HepG2 (cell line): ENCODE data around the gene LITAF. TPM values are rescaled to one million over a fixed set of nuclear protein-coding genes. Genes with fewer than 3 reads are reported as not detected.

Source experiments
- AGO1 ChIP-seq: fragments of 200-400 bp; formaldehyde crosslinking; IDR thresholded peaks from 2 replicates; pipeline ENCODE4 v1.6.1; 2017; ENCODE audit warnings: mild to moderate bottlenecking, low read depth, low read length, moderate library complexity; ENCODE audit not compliant: poor library complexity, severe bottlenecking
- EED ChIP-seq: sonication (generic); formaldehyde crosslinking; IDR thresholded peaks from 2 replicates; pipeline ENCODE4 v1.5.0; 2020; ENCODE audit warnings: mild to moderate bottlenecking, missing genetic modification reagents
- FOSL2 ChIP-seq: sonication (generic); formaldehyde crosslinking; IDR thresholded peaks from 2 replicates; pipeline ENCODE4 v1.4.0; 2020; ENCODE audit warnings: missing genetic modification reagents
- FOXP1 ChIP-seq, 2 experiments: fragments of 450-650 bp in 1 of 2; IDR thresholded peaks; 2 replicates each; pipeline ENCODE4 v1.6.1; 2017 to 2018; ENCODE audit warnings: antibody characterized with exemption in 1 of 2
- MEIS1 ChIP-seq: sonication (generic); formaldehyde crosslinking; IDR thresholded peaks from 2 replicates; pipeline ENCODE4 v1.9.0; 2021; ENCODE audit warnings: mild to moderate bottlenecking, missing genetic modification reagents, moderate library complexity, borderline replicate concordance
- NFKBIZ ChIP-seq: IDR thresholded peaks from 2 replicates; pipeline ENCODE4 v1.6.1; 2018; ENCODE audit warnings: missing genetic modification reagents, missing compliant biosample characterization
- NRL ChIP-seq: sonication (generic); formaldehyde crosslinking; IDR thresholded peaks from 2 replicates; pipeline ENCODE4 v1.5.0; 2020; ENCODE audit warnings: missing genetic modification reagents, mild to moderate bottlenecking, moderate library complexity, borderline replicate concordance
- PHF8 ChIP-seq: sonication (generic); formaldehyde crosslinking; IDR thresholded peaks from 2 replicates; pipeline ENCODE4 v1.5.0; 2020; ENCODE audit warnings: missing genetic modification reagents
- RNF2 ChIP-seq: fragments of 450-650 bp; conservative IDR thresholded peaks from 2 replicates; pipeline ENCODE4 v1.6.1; 2016; ENCODE audit warnings: low read depth
- SOX6 ChIP-seq, 2 experiments: fragments of 450-650 bp in 1 of 2; sonication (generic) in 1 of 2; formaldehyde crosslinking in 1 of 2; IDR thresholded peaks; 2 replicates each; pipeline versions ENCODE4 v1.4.0 to v1.6.1; 2017 to 2020; ENCODE audit warnings: antibody characterized with exemption in 1 of 2, mild to moderate bottlenecking in 1 of 2, missing genetic modification reagents in 1 of 2
- TEF ChIP-seq: sonication (generic); formaldehyde crosslinking; IDR thresholded peaks from 2 replicates; pipeline ENCODE4 v1.5.0; 2020; ENCODE audit warnings: missing genetic modification reagents
- THAP7 ChIP-seq: sonication (generic); formaldehyde crosslinking; IDR thresholded peaks from 2 replicates; pipeline ENCODE4 v1.8.1; 2023; ENCODE audit warnings: mild to moderate bottlenecking, missing genetic modification reagents
- ZNF263 ChIP-seq: sonication (generic); formaldehyde crosslinking; IDR thresholded peaks from 2 replicates; pipeline ENCODE4 v1.4.0; 2020; ENCODE audit warnings: missing genetic modification reagents
- ZNF556 ChIP-seq: sonication (generic); formaldehyde crosslinking; IDR thresholded peaks from 2 replicates; pipeline ENCODE4 v1.4.0; 2020; ENCODE audit warnings: mild to moderate bottlenecking, missing genetic modification reagents, borderline replicate concordance
- polyA plus RNA-seq, 8 experiments: library from polyadenylated mRNA; depleted of rRNA in 3 of 8; stranded (reverse) in 7 of 8; unstranded in 1 of 8; fragments of >200 nt; fragmentation: Illumina TruSeq in 4 of 8; extraction: Trizol in 4 of 8; gene quantifications; 2 replicates each; pipeline versions ENCODE4 v1.2.1 to v1.2.3, GENCODE V29; 2011 to 2016; ENCODE audit warnings: low read depth in 4 of 8, missing spikeins in 1 of 8, mixed read lengths in 1 of 8; ENCODE audit not compliant: insufficient read depth in 1 of 8
- total RNA-seq, 5 experiments: library from RNA; depleted of rRNA; stranded (reverse); fragments of >200 nt; fragmentation: Illumina TruSeq; extraction: Trizol; gene quantifications; 2 replicates each; pipeline ENCODE4 v1.2.3, GENCODE V29; 2016; ENCODE audit warnings: low read depth in 1 of 5

The LITAF gene
- total and polyA plus RNA-seq, 2 of the 13 experiments (the other 11 are each of a cell fraction or from before 2014, with no cell fraction given), result 80.1 to 141 TPM

GRCh38 chr16:11612665-11613025 is 25.9 kb upstream of the LITAF start (continued):
- TF ChIP-seq THAP7 (CRISPR knock-in tag) (no peak), TEF (CRISPR knock-in tag) (no peak), EED (CRISPR knock-in tag) (no peak), NRL (CRISPR knock-in tag) (0 out of 2 replicates have a peak, but pooled peaks have one; percentile 3), FOXP1 (IDR thresholded peaks at IDR 0.05) (no peak), FOXP1 (CRISPR knock-in tag; IDR thresholded peaks at IDR 0.05) (peak; percentile 5; the same call in 1 of the 2 replicates), MEIS1 (CRISPR knock-in tag) (peak; percentile 11; the same call in 1 of the 2 replicates), AGO1 (no peak), SOX6 (IDR thresholded peaks at IDR 0.05) (no peak), SOX6 (CRISPR knock-in tag; IDR thresholded peaks at IDR 0.05) (no peak), NFKBIZ (CRISPR knock-in tag) (0 out of 2 replicates have a peak, but pooled peaks have one; percentile 49), RNF2 (0 out of 2 replicates have a peak, but pooled peaks have one; percentile 7), ZNF263 (CRISPR knock-in tag) (0 out of 2 replicates have a peak, but pooled peaks have one; percentile 4), FOSL2 (CRISPR knock-in tag) (peak; percentile 75), ZNF556 (CRISPR knock-in tag) (0 out of 2 replicates have a peak, but pooled peaks have one; percentile 51), PHF8 (CRISPR knock-in tag) (peak; percentile 12; the same call in 1 of the 2 replicates)
